GM23338 (cell line): ENCODE data around the gene LPP.

Experiments
- CREB1 ChIP-seq: fragments of 250-450 bp; sonication (Bioruptor Pico); IDR thresholded peaks from 2 replicates; pipeline ENCODE4 v1.5.0; 2020; ENCODE audit warnings: low read depth, mild to moderate bottlenecking, moderate library complexity
- CTCF ChIP-seq, 2 experiments: fragments of 200-600 bp in 1 of 2; sonication (generic) in 1 of 2; conservative IDR thresholded peaks; 2 replicates each; pipeline versions ENCODE4 v1.5.1 to v1.6.1; 2016 to 2017; ENCODE audit warnings: antibody characterized with exemption in 2 of 2, low read depth in 2 of 2, mild to moderate bottlenecking in 2 of 2, moderate library complexity in 1 of 2
- EZH2 ChIP-seq: fragments of 200-600 bp; sonication (generic); IDR thresholded peaks from one replicate; pipeline ENCODE4 v1.8.0; 2017; ENCODE audit warnings: antibody characterized with exemption, mild to moderate bottlenecking, low read depth; ENCODE audit not compliant: unreplicated experiment
- EZH2phosphoT487 ChIP-seq: fragments of 200-600 bp; sonication (generic); IDR thresholded peaks from one replicate; pipeline ENCODE4 v1.8.1; 2018; ENCODE audit warnings: antibody characterized with exemption; ENCODE audit not compliant: unreplicated experiment
- POLR2AphosphoS5 ChIP-seq: IDR thresholded peaks from 2 replicates; pipeline ENCODE4 v1.6.1; 2016; ENCODE audit warnings: antibody characterized with exemption, low read depth
- REST ChIP-seq: IDR thresholded peaks from one replicate; pipeline ENCODE4 v1.6.1; 2018; ENCODE audit warnings: antibody characterized with exemption; ENCODE audit not compliant: unreplicated experiment

- TF ChIP-seq POLR2AphosphoS5 (no peak), CTCF (conservative IDR thresholded peaks at IDR 0.05; ENCODE audit: low read depth in 2 of 2) (no peak), CREB1 (CRISPR knock-in tag) (no peak), EZH2phosphoT487 (no peak), EZH2 (no peak), REST (no peak)
These were observed 30.7 kb downstream of the LPP start for GRCh38 chr3:188184649-188185048.
